Keratinocyte (primary cell): ENCODE measurements around the gene SMYD5. TPM values are rescaled to one million over a fixed set of nuclear protein-coding genes. Genes with fewer than 3 reads are reported as not detected.
"Not testable (repeated sequence)": the region's sequence is repeated elsewhere in the genome, so short reads cannot be mapped to it uniquely, and the experiment has no call there.

ENCODE experiments used
- DNase-seq: peaks from one replicate; pipeline ENCODE4 v3.0.0-alpha.2; 2011; ENCODE audit warnings: low read depth, missing footprints, low spot score
- FAIRE-seq: peaks from 2 replicates; lab custom pipeline; 2011; peaks lifted over from hg19 to GRCh38; lab: Jason Lieb, UNC
- H2AFZ ChIP-seq: 2 replicates; pipeline ENCODE4 v1.6.0; 2012; ENCODE audit warnings: low read length, control low read depth, inconsistent platforms; ENCODE audit not compliant: control insufficient read depth
- H3K27ac ChIP-seq: 2 replicates; pipeline ENCODE4 v1.5.1; 2011; ENCODE audit warnings: low read length; ENCODE audit not compliant: control insufficient read depth, insufficient read depth
- H3K27me3 ChIP-seq: 3 replicates; pipeline ENCODE4 v1.6.0; 2011; ENCODE audit warnings: low read length; ENCODE audit not compliant: control insufficient read depth, insufficient read depth; ENCODE audit errors: extremely low read depth
- H3K36me3 ChIP-seq, 2 experiments: 2 replicates in 1 of 2; 3 replicates in 1 of 2; pipeline ENCODE4 v1.5.1; 2011; ENCODE audit warnings: low read length in 2 of 2, mild to moderate bottlenecking in 1 of 2; ENCODE audit not compliant: control insufficient read depth in 2 of 2, insufficient read depth in 2 of 2; ENCODE audit errors: extremely low read depth in 1 of 2
- H3K4me1 ChIP-seq: 3 replicates; pipeline ENCODE4 v1.5.1; 2011; ENCODE audit warnings: low read length; ENCODE audit not compliant: control insufficient read depth, insufficient read depth; ENCODE audit errors: extremely low read depth
- H3K4me2 ChIP-seq: 3 replicates; pipeline ENCODE4 v1.6.0; 2011; ENCODE audit warnings: low read depth, low read length; ENCODE audit not compliant: control insufficient read depth, insufficient read depth; ENCODE audit errors: extremely low read depth
- H3K4me3 ChIP-seq, 3 experiments: fragments of 200-600 bp in 1 of 3; sonication (generic) in 1 of 3; 2 replicates in 2 of 3; 3 replicates in 1 of 3; pipeline ENCODE4 v1.5.1; 2011 to 2016; ENCODE audit warnings: low read length in 3 of 3, mild to moderate bottlenecking in 3 of 3, control low read depth in 2 of 3, inconsistent platforms in 1 of 3, low read depth in 1 of 3, mixed read lengths in 1 of 3, mixed run types in 1 of 3, moderate library complexity in 1 of 3; ENCODE audit not compliant: control insufficient read depth in 2 of 3, insufficient read depth in 2 of 3; ENCODE audit errors: extremely low read depth in 1 of 3
- H3K79me2 ChIP-seq: 2 replicates; pipeline ENCODE4 v1.6.0; 2012; ENCODE audit warnings: low read length; ENCODE audit not compliant: control insufficient read depth, insufficient read depth
- H3K9ac ChIP-seq: 3 replicates; pipeline ENCODE4 v1.6.0; 2011; ENCODE audit warnings: low read length; ENCODE audit not compliant: control insufficient read depth, insufficient read depth; ENCODE audit errors: extremely low read depth
- H3K9me1 ChIP-seq: 3 replicates; pipeline ENCODE4 v1.6.0; 2011; ENCODE audit warnings: low read length; ENCODE audit not compliant: control insufficient read depth, insufficient read depth; ENCODE audit errors: extremely low read depth
- H3K9me3 ChIP-seq: 2 replicates; pipeline ENCODE4 v1.5.1; 2012; ENCODE audit warnings: low read depth, low read length; ENCODE audit not compliant: control insufficient read depth
- H4K20me1 ChIP-seq: 3 replicates; pipeline ENCODE4 v1.6.0; 2011; ENCODE audit warnings: low read length; ENCODE audit not compliant: control insufficient read depth, insufficient read depth; ENCODE audit errors: extremely low read depth
- CTCF ChIP-seq, 3 experiments: IDR thresholded peaks in 1 of 3; conservative IDR thresholded peaks in 1 of 3; optimal IDR thresholded peaks in 1 of 3; 2 replicates in 2 of 3; 3 replicates in 1 of 3; pipeline versions ENCODE3 to v1.5.1; 2011; ENCODE audit warnings: low read length in 3 of 3, mild to moderate bottlenecking in 3 of 3, moderate library complexity in 2 of 3, control low read depth in 1 of 3, inconsistent platforms in 1 of 3; ENCODE audit not compliant: insufficient read depth in 2 of 3; ENCODE audit errors: extremely low read depth in 1 of 3
- EZH2 ChIP-seq: IDR thresholded peaks from one replicate; pipeline ENCODE4 v1.6.1; 2012; ENCODE audit warnings: inconsistent platforms, mild to moderate bottlenecking, low read length, moderate library complexity
- dilution Hi-C: fragments of 300-500 bp; cut with MboI; formaldehyde crosslinking; loops from one replicate; pipeline ENCODE4 v1.7.0; 2020; ENCODE audit warnings: low sequenced_read_pairs; ENCODE audit not compliant: extremely low pct_ligation_motif_present
- polyA minus RNA-seq, 3 experiments: library from RNA; depleted of rRNA, polyadenylated mRNA; stranded (reverse); fragments of >200 nt; gene quantifications; 1 replicate in 1 of 3; 2 replicates in 1 of 3; 3 replicates in 1 of 3; pipeline ENCODE4 v1.2.3, GENCODE V29; 2011
- polyA plus RNA-seq, 5 experiments: library from polyadenylated mRNA; depleted of rRNA in 3 of 5; stranded (reverse) in 3 of 5; stranded (forward) in 1 of 5; unstranded in 1 of 5; fragments of >200 nt; gene quantifications; 1 replicate in 1 of 5; 2 replicates in 3 of 5; 3 replicates in 1 of 5; pipeline versions ENCODE4 v1.2.1 to v1.2.3, GENCODE V29; 2011 to 2012; ENCODE audit warnings: missing spikeins in 2 of 5, low read depth in 1 of 5, low replicate concordance in 1 of 5

The SMYD5 gene
- 18.6 to 24.2 TPM (median 19.8 TPM) in 3 replicates for polyA plus RNA-seq
- polyA plus RNA-seq (2011; ENCODE audit: low read depth) = 4.0 TPM
- 17.1 and 17.4 TPM in 2 replicates for polyA plus RNA-seq (2011; cell fraction: cytosol; rRNA removed)
- polyA plus RNA-seq (2011; cell fraction: nucleus; rRNA removed) = 34.6 and 40.0 TPM in 2 replicates
- polyA plus RNA-seq (2012; ENCODE audit: low replicate concordance) = 17.6 and 25.3 TPM in 2 replicates
- polyA minus RNA-seq = 14.3 to 52.1 TPM (median 34.3 TPM) in 3 replicates
- polyA minus RNA-seq (2011; cell fraction: cytosol; rRNA and poly(A)+ RNA removed) = 13.4 TPM
- polyA minus RNA-seq (2011; cell fraction: nucleus; rRNA and poly(A)+ RNA removed) = 11.4 and 16.9 TPM in 2 replicates

- Histone ChIP-seq H4K20me1 (no peaks in the 10 kb centered on the region), H3K9me3 (no peaks in the 10 kb centered on the region), H3K4me3 (peak within 1 kb of the TSS; percentile 86 to 88 (median 88)), H3K27me3 (no peaks in the 10 kb centered on the region), H3K36me3 (peaks cover 0 to 5% of the 10 kb centered on the region in 2 experiments), H3K79me2 (peaks cover 39% of the 10 kb centered on the region), H3K4me2 (peak within 1 kb of the TSS; percentile 93), H3K27ac (peak within 1 kb of the TSS; percentile 70), H2AFZ (peak within 1 kb of the TSS; percentile 78), H3K4me1 (peaks cover 18% of the 10 kb centered on the region), H3K9me1 (peaks cover 2% of the 10 kb centered on the region), H3K9ac (peak within 1 kb of the TSS; percentile 90)
- FAIRE-seq (no peak), DNase-seq (no peak)
- TF ChIP-seq CTCF (optimal IDR thresholded peaks at IDR 0.05 in 1 of 3, IDR thresholded peaks at IDR 0.05 in 1 of 3, conservative IDR thresholded peaks at IDR 0.05 in 1 of 3; ENCODE audit: extremely low read depth in 1 of 3, insufficient read depth in 2 of 3, low read length in 3 of 3) (no peak), EZH2 (no peak)
- dilution Hi-C loops = no loop called here
Measured at GRCh38 chr2:73214120-73215035, at the start of gene SMYD5. Gene SMYD5, plus strand, starts transcription at chr2:73214245. Its CDS starts 22 bp downstream, at chr2:73214267.

- dilution Hi-C loops, FAIRE-seq, H3K9me1 ChIP-seq, H3K27ac ChIP-seq, H3K36me3 ChIP-seq, H3K4me3 ChIP-seq, H3K27me3 ChIP-seq, H2AFZ ChIP-seq, H3K9ac ChIP-seq, H3K4me2 ChIP-seq, H3K9me3 ChIP-seq, DNase-seq, H3K79me2 ChIP-seq, H4K20me1 ChIP-seq, H3K4me1 ChIP-seq: not testable (repeated sequence)
Measured at GRCh38 chr2:73165978-73166377, 48.1 kb upstream of the SMYD5 start.

GRCh38 chr2:73166813-73167212, 47.2 kb upstream of the SMYD5 start:
- H3K27me3 ChIP-seq, H2AFZ ChIP-seq, H3K4me3 ChIP-seq, dilution Hi-C loops, H3K4me2 ChIP-seq, H4K20me1 ChIP-seq, H3K9me1 ChIP-seq, H3K36me3 ChIP-seq, FAIRE-seq, H3K9ac ChIP-seq, DNase-seq, H3K79me2 ChIP-seq, H3K9me3 ChIP-seq, H3K27ac ChIP-seq, H3K4me1 ChIP-seq: not testable (repeated sequence)

- H2AFZ ChIP-seq, H3K4me2 ChIP-seq, H3K4me3 ChIP-seq, H3K9me1 ChIP-seq, H3K36me3 ChIP-seq, H3K27ac ChIP-seq, dilution Hi-C loops, FAIRE-seq, H3K27me3 ChIP-seq, H3K9me3 ChIP-seq, H4K20me1 ChIP-seq, DNase-seq, H3K9ac ChIP-seq, H3K4me1 ChIP-seq, H3K79me2 ChIP-seq: not testable (repeated sequence)
Measured at GRCh38 chr2:73168348-73168747, 45.7 kb upstream of the SMYD5 start.
